GM18511 (cell line): ENCODE results near the gene KCNQ1.

Experiments
- ATAC-seq: cut with Tn5 transposase; IDR thresholded peaks from one replicate; pipeline ENCODE4 v1.9.1; 2021; ENCODE audit warnings: mild to moderate bottlenecking, moderate library complexity; ENCODE audit not compliant: unreplicated experiment

KCNQ1 gene

GRCh38 chr11:2459016-2459725 lies 14.4 kb downstream of the KCNQ1 start:
- ATAC-seq: no peak

- ATAC-seq: no peak
Measured at GRCh38 chr11:2459796-2460531, 15.2 kb downstream of the KCNQ1 start.

- no peak for ATAC-seq
Measured at GRCh38 chr11:2460540-2461252, 15.9 kb downstream of the KCNQ1 start.

GRCh38 chr11:2461253-2461955 lies 16.6 kb downstream of the KCNQ1 start:
- ATAC-seq: no peak

GRCh38 chr11:2461956-2462542 lies 17.2 kb downstream of the KCNQ1 start:
- ATAC-seq: no peak

GRCh38 chr11:2462543-2462985 lies 17.8 kb downstream of the KCNQ1 start:
- no peak for ATAC-seq

GRCh38 chr11:2462986-2463765 lies 18.4 kb downstream of the KCNQ1 start:
- no peak for ATAC-seq

- no peak for ATAC-seq
Measured at GRCh38 chr11:2463766-2464277, 19.0 kb downstream of the KCNQ1 start.

GRCh38 chr11:2464451-2465165 lies 19.8 kb downstream of the KCNQ1 start:
- ATAC-seq: no peak

- ATAC-seq: no peak
Measured at GRCh38 chr11:2465202-2466068, 20.6 kb downstream of the KCNQ1 start.

- ATAC-seq: no peak
Measured at GRCh38 chr11:2466069-2466801, 21.4 kb downstream of the KCNQ1 start.

- peak; percentile 56 for ATAC-seq
Measured at GRCh38 chr11:2466869-2467694, 22.3 kb downstream of the KCNQ1 start.

GRCh38 chr11:2467695-2468055 lies 22.9 kb downstream of the KCNQ1 start:
- ATAC-seq: no peak

GRCh38 chr11:2468363-2469235 lies 23.8 kb downstream of the KCNQ1 start:
- no peak for ATAC-seq

- ATAC-seq: no peak
Measured at GRCh38 chr11:2470495-2470894, 25.7 kb downstream of the KCNQ1 start.
